GM23248 (cell line): ENCODE measurements around the gene PPP1R12B.

Experiments used
- EZH2 ChIP-seq: fragments of 200-600 bp; sonication (generic); IDR thresholded peaks from 2 replicates; pipeline ENCODE4 v1.6.1; 2018; ENCODE audit warnings: antibody characterized with exemption, mild to moderate bottlenecking; ENCODE audit not compliant: insufficient read depth, poor library complexity, severe bottlenecking
- EZH2phosphoT487 ChIP-seq: fragments of 200-600 bp; sonication (generic); IDR thresholded peaks from 2 replicates; pipeline ENCODE4 v1.6.1; 2018; ENCODE audit warnings: antibody characterized with exemption, moderate library complexity, mild to moderate bottlenecking, low read depth; ENCODE audit not compliant: insufficient read depth

DNA sequence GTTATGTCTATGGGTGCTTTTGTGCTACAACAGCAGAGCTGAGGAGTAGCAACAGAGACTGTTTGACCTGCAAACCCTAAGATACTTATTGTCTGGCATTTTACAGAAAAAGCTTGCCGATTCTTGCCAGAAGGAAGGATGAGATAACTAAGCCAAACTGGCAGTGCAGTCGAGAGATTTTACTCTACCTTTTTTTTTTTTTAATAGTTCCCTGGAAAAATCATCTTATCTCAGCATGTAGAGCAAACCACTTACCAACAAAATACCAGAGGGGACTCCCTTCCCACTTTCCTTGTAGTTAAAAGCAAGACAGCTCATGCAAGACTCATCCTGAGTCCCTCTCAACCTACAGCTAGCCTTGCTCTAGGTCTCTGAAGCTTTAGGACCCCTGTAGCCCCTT is 228.9 kb downstream of the PPP1R12B start:
- TF ChIP-seq EZH2 (no peak), EZH2phosphoT487 (no peak)
